Measurements from ENCODE around the gene FTSJ3.

DNA sequence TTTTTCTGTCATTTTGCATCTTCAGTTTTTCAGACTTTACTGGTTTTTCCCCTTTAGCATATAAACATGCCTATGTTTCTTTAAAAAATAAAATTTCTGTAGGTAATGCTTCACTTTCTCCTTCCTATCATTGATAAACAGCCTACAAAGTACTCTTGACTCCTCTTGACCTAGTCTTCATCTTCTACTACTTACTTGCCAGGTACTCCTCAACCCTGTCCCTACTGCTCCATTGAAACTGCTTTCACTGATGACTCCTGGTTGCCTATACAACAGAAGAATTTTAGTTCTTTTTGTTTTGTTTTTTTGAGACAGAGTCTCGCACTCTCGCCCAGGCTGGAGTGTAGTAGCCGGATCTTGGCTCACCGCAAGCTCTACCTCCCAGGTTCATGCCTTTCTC, 46.5 kb downstream of the FTSJ3 start:
- no peak for TF ChIP-seq EZH2phosphoT487 (IDR thresholded peaks at IDR 0.05; ENCODE audit: insufficient read depth, low read depth)
- no peak for TF ChIP-seq EZH2 (IDR thresholded peaks at IDR 0.05; ENCODE audit: insufficient read depth, poor library complexity, severe bottlenecking)
